ENCODE measurements around the gene TMEM168.

DNA sequence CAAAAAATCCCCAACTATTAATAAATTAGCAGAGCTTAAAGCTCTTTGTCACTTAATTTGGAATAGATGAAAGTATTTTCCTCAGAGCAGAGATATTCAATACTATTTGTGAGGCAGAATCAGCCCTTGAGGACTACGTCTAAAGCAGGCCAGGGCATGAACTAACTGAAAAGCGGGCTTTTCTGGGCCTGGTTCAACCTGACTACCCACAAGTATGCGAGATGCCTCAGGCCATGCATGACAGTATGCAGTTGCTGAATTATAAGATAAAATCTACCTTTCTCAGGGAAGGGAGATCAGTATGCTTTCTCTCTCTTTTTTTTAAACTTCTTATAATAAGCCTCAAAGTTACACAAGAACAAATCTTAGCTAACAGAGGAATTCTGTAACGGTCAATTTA, 20.1 kb downstream of the TMEM168 start:
- no peak for TF ChIP-seq EP300 (IDR thresholded peaks at IDR 0.05; ENCODE audit: low read depth in 2 of 2, low read length in 2 of 2)
- TF ChIP-seq EP300 (CRISPR knock-in tag; IDR thresholded peaks at IDR 0.05; ENCODE audit: borderline replicate concordance): no peak
- no peak for TF ChIP-seq ELF4 (CRISPR knock-in tag; IDR thresholded peaks at IDR 0.05; ENCODE audit: borderline replicate concordance)
- TF ChIP-seq, protein P1, sequence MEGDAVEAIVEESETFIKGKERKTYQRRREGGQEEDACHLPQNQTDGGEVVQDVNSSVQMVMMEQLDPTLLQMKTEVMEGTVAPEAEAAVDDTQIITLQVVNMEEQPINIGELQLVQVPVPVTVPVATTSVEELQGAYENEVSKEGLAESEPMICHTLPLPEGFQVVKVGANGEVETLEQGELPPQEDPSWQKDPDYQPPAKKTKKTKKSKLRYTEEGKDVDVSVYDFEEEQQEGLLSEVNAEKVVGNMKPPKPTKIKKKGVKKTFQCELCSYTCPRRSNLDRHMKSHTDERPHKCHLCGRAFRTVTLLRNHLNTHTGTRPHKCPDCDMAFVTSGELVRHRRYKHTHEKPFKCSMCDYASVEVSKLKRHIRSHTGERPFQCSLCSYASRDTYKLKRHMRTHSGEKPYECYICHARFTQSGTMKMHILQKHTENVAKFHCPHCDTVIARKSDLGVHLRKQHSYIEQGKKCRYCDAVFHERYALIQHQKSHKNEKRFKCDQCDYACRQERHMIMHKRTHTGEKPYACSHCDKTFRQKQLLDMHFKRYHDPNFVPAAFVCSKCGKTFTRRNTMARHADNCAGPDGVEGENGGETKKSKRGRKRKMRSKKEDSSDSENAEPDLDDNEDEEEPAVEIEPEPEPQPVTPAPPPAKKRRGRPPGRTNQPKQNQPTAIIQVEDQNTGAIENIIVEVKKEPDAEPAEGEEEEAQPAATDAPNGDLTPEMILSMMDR (CRISPR knock-in tag; IDR thresholded peaks at IDR 0.05): no peak
- TF ChIP-seq ZBTB8A (CRISPR knock-in tag; IDR thresholded peaks at IDR 0.05; ENCODE audit: borderline replicate concordance, low read depth): no peak
- no peak for TF ChIP-seq CHD2 (IDR thresholded peaks at IDR 0.05; ENCODE audit: low read depth, low read length)
- TF ChIP-seq ESRRA (CRISPR knock-in tag; IDR thresholded peaks at IDR 0.05; ENCODE audit: low read depth): no peak
- no peak for TF ChIP-seq ATF7 (IDR thresholded peaks at IDR 0.05)
- TF ChIP-seq ATF7 (CRISPR knock-in tag; IDR thresholded peaks at IDR 0.05): no peak
- no peak for TF ChIP-seq ZKSCAN1 (IDR thresholded peaks at IDR 0.05; ENCODE audit: low read length)
- TF ChIP-seq, protein P2, sequence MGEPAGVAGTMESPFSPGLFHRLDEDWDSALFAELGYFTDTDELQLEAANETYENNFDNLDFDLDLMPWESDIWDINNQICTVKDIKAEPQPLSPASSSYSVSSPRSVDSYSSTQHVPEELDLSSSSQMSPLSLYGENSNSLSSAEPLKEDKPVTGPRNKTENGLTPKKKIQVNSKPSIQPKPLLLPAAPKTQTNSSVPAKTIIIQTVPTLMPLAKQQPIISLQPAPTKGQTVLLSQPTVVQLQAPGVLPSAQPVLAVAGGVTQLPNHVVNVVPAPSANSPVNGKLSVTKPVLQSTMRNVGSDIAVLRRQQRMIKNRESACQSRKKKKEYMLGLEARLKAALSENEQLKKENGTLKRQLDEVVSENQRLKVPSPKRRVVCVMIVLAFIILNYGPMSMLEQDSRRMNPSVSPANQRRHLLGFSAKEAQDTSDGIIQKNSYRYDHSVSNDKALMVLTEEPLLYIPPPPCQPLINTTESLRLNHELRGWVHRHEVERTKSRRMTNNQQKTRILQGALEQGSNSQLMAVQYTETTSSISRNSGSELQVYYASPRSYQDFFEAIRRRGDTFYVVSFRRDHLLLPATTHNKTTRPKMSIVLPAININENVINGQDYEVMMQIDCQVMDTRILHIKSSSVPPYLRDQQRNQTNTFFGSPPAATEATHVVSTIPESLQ (CRISPR knock-in tag; conservative IDR thresholded peaks at IDR 0.05): no peak
- TF ChIP-seq TCF7L2 (IDR thresholded peaks at IDR 0.05; ENCODE audit: low read depth, low read length): no peak
- TF ChIP-seq, protein P3, sequence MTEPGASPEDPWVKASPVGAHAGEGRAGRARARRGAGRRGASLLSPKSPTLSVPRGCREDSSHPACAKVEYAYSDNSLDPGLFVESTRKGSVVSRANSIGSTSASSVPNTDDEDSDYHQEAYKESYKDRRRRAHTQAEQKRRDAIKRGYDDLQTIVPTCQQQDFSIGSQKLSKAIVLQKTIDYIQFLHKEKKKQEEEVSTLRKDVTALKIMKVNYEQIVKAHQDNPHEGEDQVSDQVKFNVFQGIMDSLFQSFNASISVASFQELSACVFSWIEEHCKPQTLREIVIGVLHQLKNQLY (CRISPR knock-in tag; IDR thresholded peaks at IDR 0.05): no peak
- no peak for TF ChIP-seq FLYWCH1 (CRISPR knock-in tag; IDR thresholded peaks at IDR 0.05)
- no peak for TF ChIP-seq ZNF274 (CRISPR knock-in tag; IDR thresholded peaks at IDR 0.05)
